ENCODE data around the gene ENOX1.

GRCh38 chr13:43359536-43359935 is 427.2 kb downstream of the ENOX1 start:
- TF ChIP-seq REST (IDR thresholded peaks at IDR 0.05; ENCODE audit: insufficient read depth in 1 of 2, low read depth in 2 of 2, low read length in 2 of 2) (no peak), POLR2AphosphoS5 (IDR thresholded peaks at IDR 0.05; ENCODE audit: low read depth, low read length) (no peak), FOXP2 (optimal IDR thresholded peaks at IDR 0.05; ENCODE audit: borderline replicate concordance, extremely low read depth, extremely low read length, insufficient read depth) (no peak)

Measured in PFSK-1 (cell line).